Stimulated activated CD8-positive, alpha-beta memory T cell treated with anti-CD3 and anti-CD28 coated beads, Interleukin-4, amount 100 ng/mL, for 24 hours (primary cell): Measurements from ENCODE around the gene ITK.
"Not testable (repeated sequence)": the region's sequence is repeated elsewhere in the genome, so short reads cannot be mapped to it uniquely, and the experiment has no call there.

Source experiments
- DNase-seq: peaks from one replicate; pipeline ENCODE4 v3.0.0-alpha.2; 2020; ENCODE audit warnings: low read depth

ITK gene

DNA sequence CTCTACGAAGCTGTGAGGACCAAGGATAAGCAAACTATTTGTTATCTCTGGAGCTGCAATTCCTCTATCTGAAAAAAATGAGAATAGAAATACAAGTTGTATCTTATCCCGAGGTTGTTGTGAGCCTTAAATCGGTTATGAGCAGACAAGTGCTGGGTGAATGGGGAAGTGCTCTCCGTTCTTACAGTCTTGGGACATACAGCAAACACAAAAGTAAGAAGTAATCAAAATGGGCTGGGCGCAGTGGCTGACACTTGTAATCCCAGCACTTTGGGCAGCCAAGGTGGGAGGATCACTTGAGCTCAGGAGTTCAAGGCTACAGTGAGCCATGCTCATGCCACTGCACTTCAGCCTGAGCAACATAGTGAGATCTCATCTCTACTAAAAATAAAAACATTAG, 31.7 kb downstream of the ITK start:
- no peak for DNase-seq

DNA sequence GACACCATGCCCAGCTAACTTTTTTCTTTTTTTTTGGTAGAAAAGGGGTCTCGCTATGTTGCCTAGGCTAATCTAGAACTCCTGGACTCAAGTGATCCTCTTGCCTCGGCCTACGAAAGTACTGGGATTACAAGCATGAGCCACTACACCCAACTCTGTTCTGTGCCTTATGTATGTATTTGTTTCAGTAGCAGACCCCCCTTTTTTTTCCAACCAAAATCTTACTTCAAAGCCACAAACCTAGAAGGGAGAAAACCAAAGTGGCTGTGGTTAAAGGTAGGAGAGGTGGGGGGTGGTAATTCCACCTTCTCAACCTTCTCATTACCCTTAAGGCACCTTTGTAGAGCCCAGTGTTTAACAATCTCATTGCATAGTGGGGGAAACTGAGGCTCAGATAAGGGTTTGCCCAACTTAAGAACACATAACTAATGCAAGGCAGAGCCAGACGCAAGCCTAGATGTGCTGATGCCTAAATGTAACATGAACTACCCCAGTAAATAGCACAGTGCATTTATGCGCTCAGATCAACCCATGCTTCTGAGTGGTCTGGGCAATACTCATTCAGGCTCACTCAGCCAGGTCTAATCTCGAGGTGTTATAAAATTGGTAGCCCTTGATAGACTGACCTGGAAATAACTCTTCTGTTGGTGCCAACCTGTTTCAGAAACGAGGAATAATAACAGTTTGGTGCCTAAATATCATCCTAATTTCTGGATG, 33.0 kb downstream of the ITK start:
- no peak for DNase-seq

DNA sequence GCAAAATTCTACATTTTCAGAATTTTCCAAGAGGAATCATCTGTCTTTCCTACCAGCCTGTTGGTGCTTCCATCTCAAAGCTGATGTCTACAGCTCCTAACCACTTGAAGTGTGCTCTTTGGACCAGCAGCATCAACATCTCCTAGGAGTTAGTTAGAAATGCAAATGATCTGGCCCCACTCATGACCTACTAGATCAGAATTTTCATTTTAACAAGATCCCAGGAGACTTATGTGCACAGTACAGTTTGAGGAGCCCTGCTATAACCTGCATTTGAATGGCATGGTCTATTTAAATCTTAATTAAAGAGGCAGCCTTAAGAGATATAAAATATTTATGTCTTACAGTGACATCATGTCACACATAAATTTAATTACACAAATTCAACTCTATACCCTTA, 33.8 kb downstream of the ITK start:
- no peak for DNase-seq

DNA sequence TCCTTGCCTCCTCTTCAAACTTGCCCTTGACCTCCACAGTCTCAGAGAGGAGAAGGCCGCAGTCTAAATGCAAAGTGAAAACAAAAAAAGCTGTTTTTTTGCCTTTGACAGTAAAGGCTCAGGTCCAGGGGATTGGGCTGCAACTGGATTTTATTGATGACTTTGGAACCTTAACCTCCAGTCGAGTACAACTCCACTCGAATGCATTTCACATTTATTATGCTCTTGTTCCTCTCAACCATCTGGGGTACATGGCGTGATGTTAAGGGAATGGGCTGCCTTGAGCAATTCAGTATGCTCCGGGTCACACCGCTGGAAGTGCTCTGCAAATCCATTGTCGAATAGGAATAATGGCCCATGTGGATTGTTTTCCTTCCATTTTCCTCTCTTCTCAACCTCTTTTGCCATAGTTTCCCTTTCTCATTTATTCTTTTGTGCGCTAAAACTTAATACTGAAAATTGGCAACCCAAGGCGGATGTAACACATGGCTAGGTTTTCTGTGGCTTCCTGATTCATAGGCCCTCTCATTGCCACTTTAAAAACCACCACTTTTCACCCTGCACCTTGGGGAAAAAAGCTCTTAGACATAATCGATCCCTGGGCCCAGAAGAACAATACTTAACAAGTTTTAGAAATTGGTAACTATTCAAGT, 34.3 kb downstream of the ITK start:
- no peak for DNase-seq

DNA sequence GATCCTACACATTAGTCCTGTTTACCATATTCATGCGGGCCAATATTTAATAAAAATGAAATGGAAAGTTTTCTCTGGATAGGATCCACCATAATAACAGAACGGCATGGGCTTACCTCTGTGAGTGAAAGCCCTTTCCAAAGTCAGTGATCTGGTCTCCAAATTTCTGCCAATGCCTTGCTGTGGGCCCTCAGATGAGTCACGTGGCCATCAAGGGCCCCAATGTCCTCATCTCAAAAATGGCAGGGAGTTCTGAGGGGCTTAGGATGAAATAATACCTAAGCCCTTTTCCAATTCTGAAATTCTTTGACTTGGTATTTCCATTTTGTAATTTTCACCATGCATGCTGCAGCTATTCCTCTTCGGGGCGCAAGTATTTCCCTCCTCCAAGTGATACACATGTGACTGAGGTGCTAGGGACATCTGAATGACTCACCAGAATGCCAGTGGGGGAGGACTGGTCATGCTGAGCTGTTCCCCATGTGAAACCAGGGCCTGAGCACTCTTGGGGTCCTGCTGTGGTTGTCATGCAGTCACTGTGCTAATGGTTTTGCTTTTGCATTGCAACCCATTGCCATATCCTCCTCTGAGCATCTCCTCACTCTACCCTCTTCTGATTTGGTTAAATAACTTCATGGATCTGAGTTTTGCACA, 35.0 kb downstream of the ITK start:
- DNase-seq: no peak

DNA sequence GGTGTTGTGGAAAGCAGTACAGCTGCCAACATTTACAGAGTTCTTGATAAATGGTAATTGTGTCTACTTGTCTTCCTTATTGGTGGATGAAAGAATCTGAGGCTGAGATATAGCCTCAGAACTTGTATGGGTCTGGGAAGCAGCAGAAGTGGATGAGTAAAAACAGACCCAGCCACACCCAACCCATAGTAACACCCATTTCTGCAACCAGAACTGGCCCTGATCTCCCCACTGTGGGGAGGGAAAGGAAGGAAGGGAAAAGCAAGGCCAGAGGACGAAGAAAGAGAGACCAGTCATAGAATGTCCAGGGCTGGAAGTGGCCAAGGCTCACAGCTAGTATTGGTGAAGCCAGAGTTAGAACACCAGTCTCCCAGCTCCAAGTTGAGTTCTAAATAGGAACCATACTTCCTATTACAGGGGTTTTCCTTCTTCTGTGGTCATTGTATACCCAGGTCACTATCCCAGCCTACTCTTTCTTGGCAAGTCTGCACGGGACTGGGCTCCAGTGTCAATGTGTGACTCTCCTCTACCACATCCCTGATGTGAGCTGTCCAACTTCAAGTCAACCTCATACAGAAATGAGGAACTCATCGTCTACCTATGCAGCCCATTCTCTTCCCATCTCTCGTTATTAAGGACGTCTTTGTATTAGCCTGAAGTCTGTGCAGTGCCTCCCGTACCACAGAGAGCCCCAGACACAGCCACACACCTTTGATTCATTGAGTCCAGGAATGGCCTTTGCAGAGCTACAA, 35.9 kb downstream of the ITK start:
- no peak for DNase-seq

DNA sequence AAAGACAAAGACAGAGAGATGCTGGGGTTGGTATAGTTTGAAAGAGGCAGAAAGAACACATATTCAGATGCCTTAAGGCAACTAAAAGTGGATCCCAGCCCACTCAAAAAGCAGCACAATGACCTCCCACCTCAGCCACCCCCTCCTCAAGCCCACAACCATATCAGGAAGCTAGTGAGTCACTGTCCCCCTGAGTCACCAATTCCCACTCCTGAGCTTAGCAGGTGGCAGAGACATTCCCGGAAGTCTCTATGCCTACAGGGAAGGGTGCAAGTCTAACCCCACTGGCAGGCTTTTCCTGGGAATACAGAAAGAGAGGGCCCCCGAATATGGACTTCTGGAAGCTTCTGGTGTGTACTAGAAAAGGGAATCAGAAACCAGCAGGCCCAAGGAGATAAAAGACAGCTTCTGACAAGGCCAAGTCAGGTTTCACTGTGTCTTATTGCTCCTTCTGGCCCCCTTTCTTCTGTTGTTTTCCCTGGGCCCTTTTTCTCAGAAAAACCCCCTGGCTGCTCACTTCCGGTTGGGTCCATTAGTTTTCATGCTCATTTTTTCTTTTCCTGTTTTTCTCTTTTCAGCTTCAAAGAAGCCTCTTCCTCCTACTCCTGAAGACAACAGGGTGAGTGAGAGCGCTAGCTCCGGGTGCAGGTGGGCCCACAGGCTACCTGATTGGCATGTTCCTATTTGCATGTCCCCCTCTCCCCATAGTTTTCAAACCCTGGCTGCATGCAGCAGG, 36.8 kb downstream of the ITK start:
- DNase-seq: no peak

DNA sequence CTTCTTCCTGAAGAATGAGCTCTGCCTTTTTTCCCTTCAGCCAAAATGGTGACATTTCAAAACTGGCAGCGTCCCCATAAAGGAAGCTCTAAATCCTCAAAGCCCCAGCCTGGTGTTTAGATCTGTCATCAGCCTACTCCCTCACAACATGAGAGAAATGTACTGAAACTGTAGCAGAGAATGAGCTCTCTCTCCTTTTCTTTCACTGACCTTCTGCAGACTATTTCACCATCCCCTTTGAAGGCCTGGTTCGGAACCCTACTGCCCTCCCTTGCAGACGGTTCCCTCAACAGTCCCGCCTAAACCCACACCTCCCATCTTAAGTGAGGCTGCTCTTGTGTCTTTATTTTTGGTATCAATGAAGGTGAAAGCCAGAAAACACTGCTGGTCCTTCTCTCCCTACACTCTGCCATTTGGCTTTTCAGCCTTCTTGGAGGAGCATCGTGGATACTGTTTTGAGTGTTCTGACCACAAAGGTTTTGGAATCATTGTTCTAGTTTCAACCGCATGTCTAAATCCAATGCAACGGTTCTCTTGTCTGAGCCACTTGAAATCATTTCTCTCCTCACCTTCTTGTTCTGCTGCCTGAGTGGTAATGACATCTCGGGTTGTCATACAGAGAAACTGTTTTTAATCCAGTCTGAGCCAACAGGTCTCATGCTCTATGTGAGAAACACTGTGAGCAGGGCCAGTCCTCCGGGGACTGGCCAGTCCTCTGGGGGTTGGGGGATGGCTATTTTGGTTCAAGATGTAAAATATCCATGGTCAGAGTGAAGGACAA, 39.0 kb downstream of the ITK start:
- DNase-seq: no peak

DNA sequence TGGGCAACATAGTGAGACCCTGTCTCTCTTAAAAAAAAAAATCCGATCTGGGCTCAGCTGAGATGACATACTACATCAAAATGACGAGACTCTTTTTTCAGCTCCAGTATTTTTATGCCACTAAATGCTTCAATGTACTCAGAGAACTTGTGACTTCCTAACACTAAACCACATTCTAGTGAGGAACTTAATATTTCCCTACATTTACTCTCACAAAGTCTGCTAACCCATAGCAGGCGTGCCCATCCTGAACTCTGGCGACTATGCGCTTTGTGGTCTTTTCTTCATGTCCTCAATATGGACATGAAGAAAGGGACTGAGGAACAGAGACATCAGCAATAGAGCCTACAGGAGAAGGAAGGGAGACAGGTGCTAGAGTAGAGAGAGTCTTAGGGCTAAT, 41.3 kb downstream of the ITK start:
- no peak for DNase-seq

DNA sequence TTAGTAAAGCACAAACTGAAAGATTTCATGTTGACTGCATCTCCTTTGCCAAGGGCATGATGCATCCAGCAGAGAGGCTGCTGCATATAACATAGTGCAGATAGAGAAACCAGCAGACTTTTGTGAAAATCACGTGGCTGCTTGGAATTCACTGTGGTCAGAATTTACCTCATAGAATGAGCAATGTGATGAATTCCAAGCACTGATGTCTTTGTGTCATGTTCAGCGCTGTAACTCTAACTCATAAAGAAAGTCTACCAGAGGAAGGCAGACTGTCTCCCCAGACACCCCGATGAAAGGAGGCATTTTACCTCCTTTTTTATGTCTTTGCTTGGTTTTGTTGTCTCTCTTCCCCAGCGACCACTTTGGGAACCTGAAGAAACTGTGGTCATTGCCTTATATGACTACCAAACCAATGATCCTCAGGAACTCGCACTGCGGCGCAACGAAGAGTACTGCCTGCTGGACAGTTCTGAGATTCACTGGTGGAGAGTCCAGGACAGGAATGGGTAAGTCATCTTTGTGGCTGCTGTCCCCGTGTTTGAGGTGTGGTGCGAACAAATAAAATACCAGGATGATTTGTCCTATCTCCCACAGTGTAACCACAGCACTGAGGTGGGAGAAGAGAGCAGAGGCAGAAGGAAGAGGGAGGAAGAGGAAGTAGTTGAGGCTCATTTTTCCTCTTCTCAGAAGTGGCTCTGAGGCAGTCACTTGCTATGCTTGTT, 42.0 kb downstream of the ITK start:
- DNase-seq: no peak

DNA sequence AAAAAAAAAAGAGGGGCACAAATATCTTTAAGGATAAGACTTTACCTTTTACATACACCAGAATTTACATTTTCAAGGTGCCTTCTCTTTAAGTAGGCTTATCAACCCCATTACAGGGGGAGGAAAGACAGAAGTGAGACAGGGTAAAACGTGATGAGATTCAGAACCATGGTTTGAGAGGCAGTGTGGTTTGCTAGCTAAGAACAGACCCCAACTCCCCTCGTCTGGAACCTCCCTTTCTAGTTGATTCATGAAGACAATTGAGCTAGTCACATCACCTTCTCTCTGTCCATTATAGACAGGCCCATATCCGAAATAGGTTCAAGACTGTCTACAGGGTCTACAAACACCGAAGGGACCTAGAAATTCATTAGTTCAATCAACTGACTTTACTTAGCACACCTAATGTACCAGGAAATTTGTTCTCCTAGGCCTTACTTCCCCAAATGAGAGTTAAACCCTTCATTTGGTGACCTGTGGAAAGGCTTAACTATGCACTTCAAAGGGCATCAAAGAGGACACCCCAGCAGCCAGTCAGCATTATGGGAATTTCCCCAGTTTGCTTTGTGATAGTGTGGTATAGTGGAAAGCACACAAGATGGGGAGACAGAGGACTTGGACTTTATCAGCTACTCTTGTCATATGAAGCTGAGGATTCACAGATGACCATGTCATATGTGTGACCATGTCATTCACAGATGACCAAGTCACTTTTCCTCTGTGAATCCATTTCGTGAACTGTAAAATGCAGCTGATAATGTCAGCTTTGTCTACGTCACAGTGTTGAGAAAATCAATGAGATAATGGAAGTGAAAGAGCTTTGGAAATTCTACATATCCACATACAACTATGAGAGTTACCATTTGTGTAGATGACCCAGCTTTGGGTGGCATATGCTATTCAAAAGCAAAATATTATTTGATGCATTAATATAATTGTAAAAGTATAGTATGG, 45.1 kb downstream of the ITK start:
- no peak for DNase-seq

DNA sequence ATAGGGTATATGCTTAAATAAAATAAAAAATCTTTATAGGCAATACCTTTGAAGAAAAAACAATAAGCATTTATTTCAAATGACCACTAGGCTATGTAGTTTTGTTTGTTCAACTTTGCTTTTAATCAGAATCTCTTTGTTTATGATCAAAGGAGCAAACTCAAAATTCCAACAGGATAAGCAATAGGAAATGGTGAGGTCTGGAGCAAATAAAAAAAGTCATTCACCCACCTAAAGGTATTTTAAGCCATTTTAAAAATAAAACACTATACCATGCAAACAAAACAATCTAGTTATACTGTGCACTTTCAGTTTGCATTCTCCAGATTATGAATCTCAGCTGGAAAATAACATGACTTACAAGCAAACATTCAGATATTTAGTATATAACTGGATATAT, 50.0 kb downstream of the ITK start:
- DNase-seq: no peak

DNA sequence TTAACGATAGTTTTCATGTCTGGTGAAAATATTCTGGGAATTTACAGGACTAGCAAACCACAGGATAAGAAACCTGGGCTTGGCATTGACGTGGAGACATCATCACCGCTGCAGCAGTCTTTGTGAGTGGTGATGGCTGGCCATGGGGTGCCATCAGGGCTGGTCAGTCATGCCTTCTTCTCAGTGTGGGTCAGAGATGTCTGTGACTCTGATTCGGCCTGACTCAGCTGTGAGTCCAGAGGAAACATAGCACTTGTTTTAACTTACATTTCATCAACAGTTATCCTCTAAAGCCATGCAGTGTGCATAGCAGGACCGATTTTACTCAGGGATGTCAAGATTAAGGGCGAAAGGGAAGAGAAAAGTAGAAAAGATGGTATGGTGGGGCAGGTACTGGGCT, 52.1 kb downstream of the ITK start:
- no peak for DNase-seq

DNA sequence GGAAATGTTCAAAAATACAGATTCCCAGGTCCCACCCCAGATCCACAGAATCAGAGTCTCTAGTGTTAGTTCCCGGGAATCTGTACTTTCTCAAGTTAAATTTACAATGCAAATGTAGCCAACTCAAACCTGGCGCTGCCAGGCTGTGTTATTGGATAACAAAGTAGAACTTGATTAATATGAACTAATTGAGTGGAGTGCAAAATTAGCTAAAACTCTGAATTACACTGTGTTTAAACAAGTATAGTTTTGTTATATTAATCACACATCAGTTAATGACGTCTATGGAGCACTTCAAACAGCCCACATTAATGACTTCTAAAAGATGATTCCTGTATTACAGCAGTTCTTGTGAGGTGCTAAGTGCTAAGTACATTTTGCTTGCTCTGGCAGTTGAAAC, 52.9 kb downstream of the ITK start:
- DNase-seq: no peak

DNA sequence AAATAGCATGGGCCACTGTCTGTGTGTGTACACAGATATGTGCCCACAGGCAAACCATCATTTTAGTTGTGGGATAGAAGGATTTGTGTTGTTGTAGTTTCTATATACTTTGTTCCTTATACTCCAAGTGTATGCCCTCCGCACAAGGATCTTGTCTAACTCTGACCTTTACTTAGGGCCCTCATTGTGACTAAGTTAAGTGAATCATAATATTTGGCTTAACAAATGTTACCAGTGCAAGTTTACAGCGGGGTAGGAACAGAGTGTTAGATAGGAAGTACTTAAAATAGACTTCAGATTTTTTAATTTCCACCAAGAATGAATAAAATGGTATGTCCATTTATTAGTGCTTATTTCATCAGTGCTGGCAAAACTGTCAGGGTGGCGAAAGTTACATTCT, 55.8 kb downstream of the ITK start:
- DNase-seq: no peak

DNA sequence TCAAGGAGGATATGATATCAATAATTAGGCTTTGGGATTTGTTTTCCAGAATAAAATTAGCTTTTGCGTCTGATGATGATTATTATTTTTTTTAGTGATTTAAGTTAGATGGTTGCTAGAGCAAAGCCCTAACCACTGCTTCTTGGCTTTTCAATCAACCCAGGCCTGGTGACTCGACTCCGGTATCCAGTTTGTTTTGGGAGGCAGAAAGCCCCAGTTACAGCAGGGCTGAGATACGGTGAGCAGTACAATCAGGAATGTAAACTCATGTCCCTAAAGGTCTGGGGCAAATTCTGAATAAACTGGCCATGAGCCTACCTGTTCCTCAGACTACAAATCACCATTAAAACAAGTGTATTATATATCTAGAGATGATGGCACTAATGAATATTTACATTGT, 60.8 kb downstream of the ITK start:
- no peak for DNase-seq

DNA sequence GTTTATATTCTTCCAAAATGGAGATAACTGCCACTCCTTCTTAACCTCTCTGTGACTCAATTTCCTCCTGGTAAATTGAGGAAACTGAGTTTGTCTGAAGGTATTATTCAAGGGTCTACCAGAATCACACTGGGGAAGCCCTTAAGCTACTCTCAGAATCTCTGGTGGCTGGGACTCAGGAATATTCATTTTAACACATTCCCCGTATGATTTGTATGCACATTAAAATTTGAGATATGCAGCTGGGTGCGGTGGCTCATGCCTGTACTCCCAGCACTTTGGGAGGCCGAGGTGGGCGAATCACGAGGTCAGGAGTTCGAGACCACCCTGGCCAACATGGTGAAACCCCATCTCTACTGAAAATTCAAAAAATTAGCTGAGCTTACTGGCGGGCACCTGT, 64.1 kb downstream of the ITK start:
- DNase-seq: not testable (repeated sequence)

DNA sequence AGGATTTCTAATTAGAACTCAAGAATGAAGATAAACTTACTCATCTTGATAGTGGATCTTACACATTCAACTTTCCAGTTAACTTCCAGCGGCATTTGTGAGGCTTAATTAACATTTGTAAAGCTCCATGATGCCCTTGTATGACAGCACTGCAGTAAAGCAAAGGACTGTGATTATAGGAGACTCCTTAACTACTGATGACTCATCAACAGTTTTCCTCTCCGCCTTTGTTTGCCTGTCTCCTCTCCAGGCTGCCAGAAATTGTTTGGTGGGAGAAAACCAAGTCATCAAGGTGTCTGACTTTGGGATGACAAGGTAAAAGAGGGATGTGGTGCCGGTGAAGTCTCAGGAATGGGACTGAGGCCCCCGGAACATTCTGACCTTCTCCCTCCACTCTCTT, 64.8 kb downstream of the ITK start:
- DNase-seq: no peak

DNA sequence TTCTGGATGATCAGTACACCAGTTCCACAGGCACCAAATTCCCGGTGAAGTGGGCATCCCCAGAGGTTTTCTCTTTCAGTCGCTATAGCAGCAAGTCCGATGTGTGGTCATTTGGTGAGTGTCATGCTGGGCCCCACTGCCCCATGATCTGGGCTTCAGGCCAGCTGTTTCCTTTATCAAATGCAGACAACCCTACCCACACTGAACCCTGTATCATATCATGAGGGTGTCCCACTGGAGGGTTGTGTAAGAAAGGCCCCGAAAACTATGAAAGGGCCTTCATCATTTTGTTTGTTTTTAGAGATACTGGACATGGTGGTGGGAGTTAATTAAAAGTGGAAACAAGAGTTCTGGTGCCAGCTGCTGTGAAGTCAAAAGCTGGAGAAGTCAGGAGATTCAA, 65.2 kb downstream of the ITK start:
- no peak for DNase-seq

DNA sequence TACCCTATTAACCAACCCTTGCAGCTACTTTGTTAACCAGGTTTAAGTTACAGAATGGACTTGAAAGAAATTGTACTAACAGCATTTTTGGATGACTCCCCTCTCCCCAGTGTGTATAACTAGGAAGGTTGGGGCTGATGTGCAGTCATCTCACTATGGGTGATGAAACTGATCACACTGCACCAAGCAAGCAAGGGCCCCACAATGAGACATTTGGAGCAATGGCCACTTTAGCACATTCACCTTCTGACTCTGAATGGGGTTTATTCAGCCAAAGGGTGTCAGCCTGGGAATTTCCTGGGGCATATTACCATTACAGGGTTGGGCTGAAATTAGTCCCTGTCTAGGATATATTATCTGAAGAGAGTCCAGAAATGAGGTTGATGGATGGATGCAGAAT, 66.6 kb downstream of the ITK start:
- no peak for DNase-seq
